Heart left ventricle (tissue), 16 donors: ENCODE results near the gene DNAJC27. TPM values are rescaled to one million over a fixed set of nuclear protein-coding genes. Genes with fewer than 3 reads are reported as not detected.
A peak's percentile ranks its signal among the peaks of the same experiment; 100 is the strongest.

Experiments used
- ATAC-seq, 4 donors: fragments of 200-7000 bp; cut with Tn5 transposase; one replicate each; pipeline ENCODE4 v1.9.1; 2020 to 2022; ENCODE audit warnings: moderate library complexity in 4 of 4, mild to moderate bottlenecking in 3 of 4, moderate number of reproducible peaks in 1 of 4
- DNase-seq, 5 donors: peaks; one replicate each; pipeline ENCODE4 v3.0.0-alpha.2; 2020
- H3K27ac ChIP-seq, 12 donors: fragments of 200-600 bp; sonication (generic) in 4 of 12; one replicate each; pipeline versions ENCODE4 v1.5.0 to v1.8.0; 2016 to 2022; ENCODE audit warnings: mild to moderate bottlenecking in 2 of 12
- H3K27me3 ChIP-seq, 9 donors: fragments of 200-600 bp; sonication (generic) in 2 of 9; one replicate each; pipeline versions ENCODE4 v1.5.1 to v1.8.0; 2016 to 2022; ENCODE audit warnings: mild to moderate bottlenecking in 3 of 9
- H3K36me3 ChIP-seq, 9 donors: fragments of 200-600 bp; sonication (generic) in 2 of 9; one replicate each; pipeline versions ENCODE4 v1.5.0 to v1.8.0; 2018 to 2022; ENCODE audit warnings: mild to moderate bottlenecking in 2 of 9
- H3K4me1 ChIP-seq, 12 donors: fragments of 200-600 bp; sonication (generic) in 4 of 12; one replicate each; pipeline versions ENCODE4 v1.5.0 to v1.8.0; 2016 to 2022; ENCODE audit warnings: mild to moderate bottlenecking in 3 of 12
- H3K4me3 ChIP-seq, 12 donors: fragments of 200-600 bp; sonication (generic) in 4 of 12; one replicate each; pipeline versions ENCODE4 v1.5.0 to v1.8.0; 2017 to 2022; ENCODE audit warnings: mild to moderate bottlenecking in 9 of 12, moderate library complexity in 4 of 12
- H3K9me3 ChIP-seq, 12 donors: fragments of 200-600 bp; sonication (generic) in 4 of 12; one replicate each; pipeline versions ENCODE4 v1.5.0 to v1.8.0; 2016 to 2022; ENCODE audit warnings: mild to moderate bottlenecking in 1 of 12
- POLR2A ChIP-seq, 2 donors: fragments of 450-650 bp; IDR thresholded peaks; one replicate each; pipeline ENCODE4 v1.6.1; 2017; ENCODE audit warnings: antibody characterized with exemption in 2 of 2, mild to moderate bottlenecking in 2 of 2, moderate library complexity in 2 of 2
- WGBS, 4 donors: extraction: QIAGEN DNeasy Blood & Tissue Kit in 2 of 4; methylation state at CpG; one replicate each; pipeline versions ENCODE4 v1.1.5 to v1.1.7; 2013 to 2018; 5-methylcytosine and 5-hydroxymethylcytosine counted together
- intact Hi-C, 10 donors: fragments of 100-400 bp; cut with DNase I; formaldehyde crosslinking; loops; one replicate each; pipeline versions ENCODE4 v1.11.1 to v1.14.2; 2022
- polyA plus RNA-seq, 2 donors: library from polyadenylated mRNA; stranded (reverse); fragments of 200-250 nt; gene quantifications; one replicate each; pipeline ENCODE4 v1.2.3, GENCODE V29; 2013
- total RNA-seq, 9 donors: library from RNA; depleted of rRNA in 2 of 9; stranded (reverse); fragments of >200 nt in 2 of 9; fragmentation: NEBNext Ultra II Directional in 3 of 9; extraction: Animal tissue kit (Norgen Biotek cat#: 25700) in 3 of 9; gene quantifications; one replicate each; pipeline versions ENCODE4 v1.1.0 to v1.2.4, GENCODE V29; 2016 to 2023
- TF ChIP-seq, protein P1 (sequence below), 12 donors: fragments of 200-600 bp; sonication (generic) in 4 of 12; IDR thresholded peaks; one replicate each; pipeline versions ENCODE4 v1.5.0 to v1.8.0; 2018 to 2022; ENCODE audit warnings: antibody characterized with exemption in 12 of 12, mild to moderate bottlenecking in 5 of 12
- donor health status: ischemic (EF 13 %, LVEDD 7.1; RV severe dilation, severe dysfunction).
- donor health status: healthy with polysubstance abuse.
- donor health status: DM: no; HTN: yes; CAD: no.
- donor health status: DM: no; HTN: no; CAD: no.
- donor health status: ischemic (EF 25% LVEDD 6.9; RV normal size, moderate dysfunction).
- donor health status: ischemic (EF 25% LVEDD 5.7; RV mildly dilated, moderate dysfunction).
- donor health status: healthy.
- donor health status: DM: yes; HTN: yes; CAD: no.
- donor health status: ischemic (EF 35%, LVEDD 5.7; RV mildly dilated, moderate dysfunction).
- donor health status: nonischemic (EF 11% LVEDD 7.7; RV severe dilation, severe dysfunction).
- donor health status: DM: yes; HTN: yes; CAD: no.
- donor health status: PGD.
- donor health status: ischemic (EF 29% LVEDD 5.4; RV normal size, mild dysfunction).
- donor health status: nonischemic (EF 23%, LVEDD 6.1; RV moderate dilation, normal function).

The DNAJC27 gene
- total and polyA plus RNA-seq, 11 donors, result 4.3 to 13.6 (median 8.7) TPM

GRCh38 chr2:24909555-24910177 lies 62.1 kb downstream of the DNAJC27 start:
- Histone ChIP-seq H3K9me3 (peaks cover 0 to 11% (median 2%) of the 10 kb centered on the region in 12 donors), H3K27me3 (no peaks in the 10 kb centered on the region), H3K27ac (no peak overlapping the region), H3K36me3 (peaks cover 0 to 3% (median 0%) of the 10 kb centered on the region in 9 donors), H3K4me3 (no peak overlapping the region), H3K4me1 (no peaks in the 10 kb centered on the region)
- intact Hi-C loops, result no loop called here
- WGBS, 4 donors, result 85 to 96% (median 91%) methylated on average over 5 of the region's 5 CpGs
- no peak for ATAC-seq
- no peak for DNase-seq
- no peak for TF ChIP-seq POLR2A (IDR thresholded peaks at IDR 0.05)
- TF ChIP-seq, protein P1, sequence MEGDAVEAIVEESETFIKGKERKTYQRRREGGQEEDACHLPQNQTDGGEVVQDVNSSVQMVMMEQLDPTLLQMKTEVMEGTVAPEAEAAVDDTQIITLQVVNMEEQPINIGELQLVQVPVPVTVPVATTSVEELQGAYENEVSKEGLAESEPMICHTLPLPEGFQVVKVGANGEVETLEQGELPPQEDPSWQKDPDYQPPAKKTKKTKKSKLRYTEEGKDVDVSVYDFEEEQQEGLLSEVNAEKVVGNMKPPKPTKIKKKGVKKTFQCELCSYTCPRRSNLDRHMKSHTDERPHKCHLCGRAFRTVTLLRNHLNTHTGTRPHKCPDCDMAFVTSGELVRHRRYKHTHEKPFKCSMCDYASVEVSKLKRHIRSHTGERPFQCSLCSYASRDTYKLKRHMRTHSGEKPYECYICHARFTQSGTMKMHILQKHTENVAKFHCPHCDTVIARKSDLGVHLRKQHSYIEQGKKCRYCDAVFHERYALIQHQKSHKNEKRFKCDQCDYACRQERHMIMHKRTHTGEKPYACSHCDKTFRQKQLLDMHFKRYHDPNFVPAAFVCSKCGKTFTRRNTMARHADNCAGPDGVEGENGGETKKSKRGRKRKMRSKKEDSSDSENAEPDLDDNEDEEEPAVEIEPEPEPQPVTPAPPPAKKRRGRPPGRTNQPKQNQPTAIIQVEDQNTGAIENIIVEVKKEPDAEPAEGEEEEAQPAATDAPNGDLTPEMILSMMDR (IDR thresholded peaks at IDR 0.05), result no peak

- Histone ChIP-seq H3K4me1 (no peaks in the 10 kb centered on the region), H3K9me3 (peaks cover 0 to 11% (median 2%) of the 10 kb centered on the region in 12 donors), H3K36me3 (peaks cover 0 to 3% (median 0%) of the 10 kb centered on the region in 9 donors), H3K27me3 (no peaks in the 10 kb centered on the region), H3K4me3 (no peak overlapping the region), H3K27ac (no peak overlapping the region)
- DNase-seq (no peak), ATAC-seq (no peak)
- intact Hi-C loops, result no loop called here
- 80 to 89% (median 85%) methylated on average over 8 of the region's 8 CpGs for WGBS, 4 donors
- no peak for TF ChIP-seq POLR2A (IDR thresholded peaks at IDR 0.05)
- TF ChIP-seq, protein P1 (IDR thresholded peaks at IDR 0.05), result no peak
Measured at GRCh38 chr2:24908461-24908901, 63.3 kb downstream of the DNAJC27 start.

DNA sequence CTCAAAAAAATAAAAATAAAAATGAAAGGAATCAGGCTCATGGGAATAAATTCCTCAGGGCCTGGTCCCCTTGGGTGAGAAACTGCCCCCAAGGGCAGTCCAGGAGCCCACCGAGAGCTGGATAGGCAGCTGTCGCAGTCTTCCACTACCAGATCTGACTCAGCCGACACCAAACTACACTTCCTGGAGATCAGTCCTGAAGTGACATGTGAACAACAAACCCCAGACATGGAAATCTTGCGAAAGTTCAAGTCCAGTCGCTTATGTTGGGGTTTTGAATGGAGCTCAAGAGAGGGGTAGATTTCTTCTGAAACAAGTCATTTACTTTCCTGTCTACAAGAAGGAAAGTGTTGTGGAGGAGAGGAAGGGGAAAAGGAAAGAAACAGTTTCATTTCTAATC lies 64.6 kb downstream of the DNAJC27 start:
- no peaks in the 10 kb centered on the region for H3K27me3 ChIP-seq
- DNase-seq (peak in 1 of 5 donors; percentile 2), ATAC-seq (no peak)
- H3K9me3 ChIP-seq, result peaks cover 0 to 11% (median 2%) of the 10 kb centered on the region in 12 donors
- H3K4me1 ChIP-seq, result no peaks in the 10 kb centered on the region
- H3K27ac ChIP-seq, result no peak overlapping the region
- no peak for TF ChIP-seq POLR2A (IDR thresholded peaks at IDR 0.05)
- TF ChIP-seq, protein P1 (IDR thresholded peaks at IDR 0.05), result no peak
- intact Hi-C loops, result no loop called here
- no peak overlapping the region for H3K4me3 ChIP-seq
- H3K36me3 ChIP-seq, result peaks cover 0 to 4% (median 0%) of the 10 kb centered on the region in 9 donors
- WGBS, 4 donors, result 73 to 76% (median 74%) methylated on average over 5 of the region's 5 CpGs

DNA sequence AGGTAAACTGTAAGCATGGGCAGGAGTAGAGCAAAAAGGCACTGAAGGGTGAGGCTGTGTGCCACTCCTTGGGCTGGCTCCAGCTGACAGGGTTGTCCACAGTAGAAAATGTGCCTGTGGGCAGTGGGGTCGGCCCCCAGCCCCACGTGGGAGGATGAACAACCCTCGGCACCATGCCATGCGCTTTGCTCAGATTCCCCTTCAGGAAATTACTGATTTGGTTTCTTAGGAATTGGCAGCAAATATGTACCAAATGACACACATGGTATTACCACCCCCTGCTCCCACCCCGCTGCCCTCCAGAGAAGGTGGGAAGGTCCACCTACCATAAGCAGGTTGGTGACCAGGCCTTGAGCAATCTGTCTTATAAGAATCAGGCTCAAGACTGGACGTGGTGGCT lies 65.3 kb downstream of the DNAJC27 start:
- Histone ChIP-seq H3K36me3 (peaks cover 0 to 4% (median 0%) of the 10 kb centered on the region in 9 donors), H3K4me1 (no peaks in the 10 kb centered on the region), H3K4me3 (no peak overlapping the region), H3K27ac (no peak overlapping the region), H3K9me3 (peaks cover 0 to 11% (median 2%) of the 10 kb centered on the region in 12 donors), H3K27me3 (no peaks in the 10 kb centered on the region)
- 93 to 95% (median 94%) methylated on average over 2 to 6 of the region's 6 CpGs for WGBS, 4 donors
- ATAC-seq (no peak), DNase-seq (peak in 1 of 5 donors; percentile 7)
- TF ChIP-seq POLR2A (IDR thresholded peaks at IDR 0.05), result no peak
- TF ChIP-seq, protein P1 (IDR thresholded peaks at IDR 0.05), result no peak
- intact Hi-C loops, result no loop called here
